HL-60/S4 treated with retinoic acid at 250 ng/mL for 4 days and 3 days (cell line): ENCODE data around the gene GREM2.

Experiments
- in situ Hi-C: fragments of 300-500 bp; cut with MboI; formaldehyde crosslinking; loops from 2 replicates; pipeline ENCODE4 v1.7.0; 2022; ENCODE audit warnings: low sequenced_read_pairs

The GREM2 gene

GRCh38 chr1:240611228-240611618 lies 732 bp downstream of the GREM2 start:
- in situ Hi-C loops = no loop called here

DNA sequence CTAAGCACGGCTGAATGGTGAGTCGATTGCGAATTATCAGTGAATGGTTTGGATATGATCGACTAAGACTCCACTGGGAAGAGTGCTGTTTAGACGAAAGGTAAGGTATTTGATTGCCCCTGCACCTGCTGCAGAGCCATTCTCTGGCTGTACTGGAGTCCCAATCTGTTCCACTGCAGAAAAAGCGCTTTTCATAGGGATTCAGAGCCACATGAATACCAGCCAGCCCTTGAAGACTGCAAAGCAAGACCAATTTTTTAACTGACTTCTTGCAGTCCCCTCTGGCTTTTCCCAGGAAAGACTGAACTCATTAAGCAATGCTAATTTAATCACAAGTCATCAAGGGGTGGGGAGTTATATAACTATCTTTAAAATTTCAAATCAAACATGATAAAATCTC lies 1.3 kb downstream of the GREM2 start:
- in situ Hi-C loops = no loop called here

DNA sequence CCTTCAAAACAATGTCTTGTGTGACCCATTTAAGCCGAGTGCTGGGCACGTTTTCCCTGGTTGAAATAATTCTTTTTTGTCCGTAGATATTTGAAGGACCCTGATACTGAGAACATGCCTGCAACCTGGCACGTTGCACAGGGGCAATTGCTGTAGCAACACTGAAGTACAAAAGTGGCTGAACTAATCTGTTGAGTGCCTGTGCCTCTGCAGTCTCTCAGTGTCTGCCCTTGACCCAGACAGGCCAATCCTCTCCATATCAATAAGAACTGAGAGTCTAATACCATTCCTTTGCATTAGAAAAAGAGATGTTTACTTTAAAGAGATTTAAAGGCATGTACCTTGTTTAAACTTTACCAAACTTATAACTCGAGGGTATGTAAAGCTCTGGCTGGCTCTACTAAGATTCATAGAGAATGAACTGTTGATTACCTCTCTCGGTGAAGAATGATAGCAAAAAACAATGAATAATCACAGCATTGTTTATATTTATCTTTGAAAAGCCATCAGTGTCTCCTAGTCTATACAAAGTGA lies 2.4 kb downstream of the GREM2 start:
- in situ Hi-C loops = no loop called here

GRCh38 chr1:240608707-240609106 lies 3.2 kb downstream of the GREM2 start:
- in situ Hi-C loops = no loop called here

- in situ Hi-C loops = no loop called here
Measured at GRCh38 chr1:240607006-240607405, 4.9 kb downstream of the GREM2 start.

GRCh38 chr1:240602189-240602588 lies 9.8 kb downstream of the GREM2 start:
- in situ Hi-C loops = no loop called here

- in situ Hi-C loops = no loop called here
Measured at GRCh38 chr1:240599830-240600229, 12.1 kb downstream of the GREM2 start.

DNA sequence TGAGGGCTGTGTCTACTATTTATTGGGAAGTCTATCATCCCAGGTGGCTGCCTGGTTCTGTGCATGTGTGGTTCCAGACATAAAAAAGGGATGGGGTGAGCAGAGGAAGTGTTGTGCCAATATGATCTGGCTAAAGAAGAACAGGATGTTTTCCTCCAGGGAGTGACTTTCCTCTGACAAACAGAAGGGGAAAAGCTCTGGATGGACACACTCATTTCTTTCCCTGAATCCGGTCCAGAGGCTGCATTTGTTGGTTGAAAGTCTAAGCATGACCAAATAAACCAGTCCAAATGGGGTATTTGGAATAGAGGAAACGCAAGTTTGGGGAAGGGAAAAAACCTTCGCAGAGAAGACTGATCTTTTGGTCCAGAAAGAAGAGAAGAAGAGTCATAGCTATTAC lies 12.7 kb downstream of the GREM2 start:
- in situ Hi-C loops = no loop called here

- in situ Hi-C loops = no loop called here
Measured at GRCh38 chr1:240598216-240599001, 13.5 kb downstream of the GREM2 start.

DNA sequence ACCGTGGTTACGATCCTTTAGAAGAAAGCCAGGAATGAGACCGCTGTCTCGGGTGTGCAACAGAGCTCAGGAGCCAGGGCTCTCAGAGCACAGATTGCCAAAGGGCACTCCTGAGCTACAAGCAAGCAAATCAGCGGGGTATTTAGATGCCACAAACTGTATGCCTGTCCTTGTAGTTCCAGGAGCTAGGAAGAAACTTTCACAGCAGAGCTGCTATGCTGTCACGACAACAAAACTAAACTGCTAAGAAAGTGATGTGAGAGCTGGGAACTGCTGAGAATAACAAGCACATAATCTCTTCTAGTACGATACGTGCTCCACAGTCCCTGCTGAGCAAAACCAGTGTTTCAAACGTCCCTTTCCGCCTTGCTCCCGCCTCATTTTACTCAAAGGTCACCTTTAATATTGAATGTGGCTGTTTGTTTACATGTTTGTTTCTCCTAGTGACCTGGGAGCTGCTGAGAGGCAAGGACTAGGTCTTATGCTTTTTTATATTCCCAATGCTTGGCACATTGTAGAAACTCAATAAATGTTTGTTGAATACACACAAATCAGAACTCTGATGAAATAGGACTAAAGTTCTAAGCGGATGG lies 14.7 kb downstream of the GREM2 start:
- in situ Hi-C loops = no loop called here

DNA sequence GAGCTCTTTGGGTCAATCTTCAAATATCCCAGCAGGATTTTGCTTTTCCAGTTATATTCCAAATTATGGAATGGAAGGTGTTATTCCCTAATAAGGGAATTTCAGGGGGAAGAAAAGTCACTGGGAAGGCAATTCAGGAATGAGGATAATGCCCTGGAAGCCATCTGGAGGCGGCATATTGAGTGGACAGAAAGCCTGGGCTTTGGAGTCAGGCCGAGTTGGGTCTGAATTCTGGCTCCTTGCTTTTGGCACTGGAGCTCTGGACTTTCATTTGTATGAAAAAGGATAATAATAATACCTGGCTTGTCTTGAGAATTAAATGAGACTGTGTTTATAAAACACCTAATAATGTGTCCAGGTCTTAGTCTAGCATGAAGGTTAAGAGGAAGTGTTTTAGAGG lies 16.5 kb downstream of the GREM2 start:
- in situ Hi-C loops = no loop called here

GRCh38 chr1:240591564-240591963 lies 20.4 kb downstream of the GREM2 start:
- in situ Hi-C loops = no loop called here

- in situ Hi-C loops = no loop called here
Measured at GRCh38 chr1:240591078-240591477, 20.9 kb downstream of the GREM2 start.

GRCh38 chr1:240589585-240590110 lies 22.3 kb downstream of the GREM2 start:
- in situ Hi-C loops = no loop called here

- in situ Hi-C loops = no loop called here
Measured at GRCh38 chr1:240586006-240586405, 25.9 kb downstream of the GREM2 start.

- in situ Hi-C loops = no loop called here
Measured at GRCh38 chr1:240582953-240583352, 29.0 kb downstream of the GREM2 start.

DNA sequence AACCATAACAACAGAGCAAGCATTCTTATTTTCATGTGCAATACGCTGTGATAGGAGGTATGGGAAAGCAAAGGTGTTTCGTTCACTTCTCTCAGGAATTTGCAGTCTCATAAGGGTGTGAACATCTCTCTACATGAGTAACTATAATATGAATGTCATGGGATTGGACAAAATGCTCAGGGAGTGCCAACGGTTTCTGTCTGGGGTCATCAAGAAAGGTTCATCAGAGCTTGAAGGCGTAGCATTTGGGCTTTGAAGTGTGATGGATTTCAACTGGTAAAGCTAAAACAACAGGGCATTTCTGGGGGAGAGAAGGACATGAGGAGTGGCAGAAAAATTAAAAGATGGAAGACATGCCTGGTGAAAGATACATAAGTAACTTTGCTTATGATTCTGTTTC lies 32.4 kb downstream of the GREM2 start:
- in situ Hi-C loops = no loop called here

DNA sequence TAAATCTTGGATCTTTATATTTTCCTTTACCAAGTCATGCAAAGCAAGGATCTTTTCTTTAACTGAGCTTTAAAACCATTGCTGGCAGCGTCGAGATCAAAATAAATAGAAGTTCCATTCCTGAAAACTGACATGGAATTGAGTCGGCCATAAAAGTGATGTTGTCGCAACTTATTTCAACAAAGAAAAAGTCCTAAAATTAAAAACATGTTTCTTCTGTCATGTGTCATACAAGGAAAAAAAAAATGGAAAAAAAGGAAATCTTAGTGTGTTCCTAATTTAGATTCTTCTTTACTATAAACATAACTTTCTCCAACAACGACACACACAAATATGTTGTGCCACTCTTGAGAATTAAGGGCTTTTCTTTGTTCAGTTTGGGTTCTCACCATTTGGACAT lies 34.9 kb downstream of the GREM2 start:
- in situ Hi-C loops = no loop called here

GRCh38 chr1:240575981-240576662 lies 35.8 kb downstream of the GREM2 start:
- in situ Hi-C loops = no loop called here

GRCh38 chr1:240572328-240572727 lies 39.6 kb downstream of the GREM2 start:
- in situ Hi-C loops = no loop called here

GRCh38 chr1:240571782-240572181 lies 40.2 kb downstream of the GREM2 start:
- in situ Hi-C loops = no loop called here

GRCh38 chr1:240567066-240567465 lies 44.9 kb downstream of the GREM2 start:
- in situ Hi-C loops = no loop called here
